Stomach (tissue), 19 donors: ENCODE measurements around the gene JTB. TPM values are rescaled to one million over a fixed set of nuclear protein-coding genes. Genes with fewer than 3 reads are reported as not detected.

Source experiments
- DNase-seq, 2 donors: peaks; one replicate each; pipeline versions ENCODE4 v3.0.0 to v3.0.0-alpha.2; 2013 to 2019
- H3K27ac ChIP-seq, 5 donors: fragments of 200-600 bp in 4 of 5; sonication (generic) in 4 of 5; one replicate each; pipeline ENCODE4 v1.5.1; 2013 to 2019; ENCODE audit warnings: mild to moderate bottlenecking in 1 of 5, moderate library complexity in 1 of 5
- H3K27me3 ChIP-seq, 3 donors: fragments of 200-600 bp; sonication (generic); one replicate each; pipeline ENCODE4 v1.5.1; 2017 to 2019; ENCODE audit warnings: mixed run types in 1 of 3
- H3K36me3 ChIP-seq, 4 donors: fragments of 200-600 bp; sonication (generic); 1 replicate in 3 of 4; 2 replicates in 1 of 4; pipeline ENCODE4 v1.5.1; 2016 to 2019
- H3K4me1 ChIP-seq, 4 donors: fragments of 200-600 bp; sonication (generic); one replicate each; pipeline ENCODE4 v1.5.1; 2016 to 2019
- H3K4me3 ChIP-seq, 4 donors: fragments of 200-600 bp; sonication (generic) in 3 of 4; one replicate each; pipeline ENCODE4 v1.5.1; 2016 to 2019; ENCODE audit warnings: mild to moderate bottlenecking in 1 of 4
- H3K9me3 ChIP-seq, 4 donors: fragments of 200-600 bp; sonication (generic); one replicate each; pipeline ENCODE4 v1.5.1; 2016 to 2019
- EP300 ChIP-seq: sonication (generic); formaldehyde crosslinking; IDR thresholded peaks from one replicate; pipeline ENCODE4 v1.6.1; 2017; ENCODE audit warnings: antibody characterized with exemption
- POLR2A ChIP-seq, 4 donors: fragments of 450-650 bp; IDR thresholded peaks; one replicate each; pipeline ENCODE4 v1.6.1; 2016; ENCODE audit warnings: antibody characterized with exemption in 4 of 4, control low read depth in 2 of 4, mild to moderate bottlenecking in 1 of 4, moderate library complexity in 1 of 4
- POLR2AphosphoS5 ChIP-seq, 3 donors: sonication (generic); formaldehyde crosslinking; IDR thresholded peaks; one replicate each; pipeline ENCODE4 v1.6.1; 2016; ENCODE audit warnings: antibody characterized with exemption in 3 of 3
- WGBS, 5 donors: extraction: QIAGEN DNeasy Blood & Tissue Kit in 3 of 5; methylation state at CpG; one replicate each; pipeline versions ENCODE4 v1.1.5 to v1.1.7; 2013 to 2018; 5-methylcytosine and 5-hydroxymethylcytosine counted together
- intact Hi-C: fragments of 100-400 bp; cut with DNase I; formaldehyde crosslinking; loops from one replicate; pipeline ENCODE4 v1.15.1; 2023; ENCODE audit warnings: low total_unique reads
- long read RNA-seq, 10 donors: transcript quantifications; one replicate each; lab custom pipeline, GENCODE V29; 2026
- polyA plus RNA-seq, 3 donors: library from polyadenylated mRNA; stranded (reverse); fragments of 200-250 nt; gene quantifications; one replicate each; pipeline ENCODE4 v1.2.3, GENCODE V29; 2013
- total RNA-seq, 5 donors: library from RNA; depleted of rRNA; stranded (reverse); fragments of >200 nt; gene quantifications; one replicate each; pipeline versions ENCODE4 v1.1.0 to v1.2.3, GENCODE V29; 2014 to 2016
- TF ChIP-seq, protein P1 (sequence below), 7 experiments: fragments of 450-650 bp in 4 of 7; fragments of 200-600 bp in 3 of 7; sonication (generic) in 3 of 7; IDR thresholded peaks; one replicate each; pipeline ENCODE4 v1.5.1; 2016 to 2019; ENCODE audit warnings: antibody characterized with exemption in 7 of 7, control low read depth in 2 of 7, mild to moderate bottlenecking in 1 of 7
- donor health status: healthy with polysubstance abuse.
- donor health status: Bipolar disorder and iron deficiency.
- donor health status: healthy.

The JTB gene
- total RNA-seq (100 to 1,000 TPM; 130 to 859 (median 234) TPM), polyA plus RNA-seq (100 to 1,000 TPM; 214 to 340 (median 237) TPM)
- long read RNA-seq, donor 1, transcript JTB-201 (5 exons, 1,287 nt) = major isoform, 19 of 19 reads
- long read RNA-seq, donor 1, partial matches to known transcripts = 0 of 19 reads
- long read RNA-seq, donor 1, other reads (novel, unspliced or antisense) = 0 of 19 reads
- long read RNA-seq, donor 2, transcript JTB-201 (5 exons, 1,287 nt) = major isoform, 46 of 48 reads
- long read RNA-seq, donor 2, partial matches to known transcripts = 0 of 48 reads
- long read RNA-seq, donor 2, other reads (novel, unspliced or antisense) = 0 of 48 reads
- long read RNA-seq, donor 3, transcript JTB-201 (5 exons, 1,287 nt) = major isoform, 28 of 30 reads
- long read RNA-seq, donor 3, partial matches to known transcripts = 0 of 30 reads
- long read RNA-seq, donor 3, other reads (novel, unspliced or antisense) = 0 of 30 reads
- long read RNA-seq, donor 4, partial matches to known transcripts = 0 of 2 reads
- long read RNA-seq, donor 4, other reads (novel, unspliced or antisense) = 0 of 2 reads
- long read RNA-seq, donor 5, transcript JTB-201 (5 exons, 1,287 nt) = major isoform, 67 of 73 reads
- long read RNA-seq, donor 5, partial matches to known transcripts = 5 of 73 reads
- long read RNA-seq, donor 5, other reads (novel, unspliced or antisense) = 0 of 73 reads
- long read RNA-seq, donor 6 = 0 reads
- long read RNA-seq, donor 7, transcript JTB-201 (5 exons, 1,287 nt) = major isoform, 54 of 55 reads
- long read RNA-seq, donor 7, partial matches to known transcripts = 0 of 55 reads
- long read RNA-seq, donor 7, other reads (novel, unspliced or antisense) = 0 of 55 reads
- long read RNA-seq, donor 8, transcript JTB-201 (5 exons, 1,287 nt) = major isoform, 40 of 50 reads
- long read RNA-seq, donor 8, partial matches to known transcripts = 10 of 50 reads
- long read RNA-seq, donor 8, other reads (novel, unspliced or antisense) = 0 of 50 reads
- long read RNA-seq, donor 9, transcript JTB-201 (5 exons, 1,287 nt) = major isoform, 41 of 44 reads
- long read RNA-seq, donor 9, partial matches to known transcripts = 0 of 44 reads
- long read RNA-seq, donor 9, other reads (novel, unspliced or antisense) = 0 of 44 reads
- long read RNA-seq, donor 10, transcript JTB-201 (5 exons, 1,287 nt) = major isoform, 17 of 17 reads
- long read RNA-seq, donor 10, partial matches to known transcripts = 0 of 17 reads
- long read RNA-seq, donor 10, other reads (novel, unspliced or antisense) = 0 of 17 reads

GRCh38 chr1:153977250-153978240, at the start of gene JTB:
JTB (minus strand) TSS chr1:153977674; CDS start chr1:153977252, 422 bp downstream.
- H3K27ac ChIP-seq = peak within 1 kb of the TSS; percentile 87 to 97 (median 94)
- peaks cover 15 to 43% (median 35%) of the 10 kb centered on the region in 4 donors for H3K4me1 ChIP-seq
- 0 to 1% (median 0%) methylated on average over 27 to 75 of the region's 75 CpGs for WGBS, 5 donors
- peak; percentile 91 to 96 for DNase-seq
- peak within 1 kb of the TSS; percentile 81 to 99 (median 94) for H3K4me3 ChIP-seq
- TF ChIP-seq, protein P1, sequence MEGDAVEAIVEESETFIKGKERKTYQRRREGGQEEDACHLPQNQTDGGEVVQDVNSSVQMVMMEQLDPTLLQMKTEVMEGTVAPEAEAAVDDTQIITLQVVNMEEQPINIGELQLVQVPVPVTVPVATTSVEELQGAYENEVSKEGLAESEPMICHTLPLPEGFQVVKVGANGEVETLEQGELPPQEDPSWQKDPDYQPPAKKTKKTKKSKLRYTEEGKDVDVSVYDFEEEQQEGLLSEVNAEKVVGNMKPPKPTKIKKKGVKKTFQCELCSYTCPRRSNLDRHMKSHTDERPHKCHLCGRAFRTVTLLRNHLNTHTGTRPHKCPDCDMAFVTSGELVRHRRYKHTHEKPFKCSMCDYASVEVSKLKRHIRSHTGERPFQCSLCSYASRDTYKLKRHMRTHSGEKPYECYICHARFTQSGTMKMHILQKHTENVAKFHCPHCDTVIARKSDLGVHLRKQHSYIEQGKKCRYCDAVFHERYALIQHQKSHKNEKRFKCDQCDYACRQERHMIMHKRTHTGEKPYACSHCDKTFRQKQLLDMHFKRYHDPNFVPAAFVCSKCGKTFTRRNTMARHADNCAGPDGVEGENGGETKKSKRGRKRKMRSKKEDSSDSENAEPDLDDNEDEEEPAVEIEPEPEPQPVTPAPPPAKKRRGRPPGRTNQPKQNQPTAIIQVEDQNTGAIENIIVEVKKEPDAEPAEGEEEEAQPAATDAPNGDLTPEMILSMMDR (IDR thresholded peaks at IDR 0.05) = peak in 1 of 7 experiments; percentile 7
- TF ChIP-seq POLR2AphosphoS5 (IDR thresholded peaks at IDR 0.05) (peak; percentile 81 to 97 (median 93)), POLR2A (IDR thresholded peaks at IDR 0.05) (peak in 2 of 4 donors; percentile 12 to 69), EP300 (no peak)
- no peaks in the 10 kb centered on the region for H3K9me3 ChIP-seq
- peaks cover 32 to 65% (median 61%) of the 10 kb centered on the region in 4 donors for H3K36me3 ChIP-seq
- intact Hi-C loops = no loop called here
- no peaks in the 10 kb centered on the region for H3K27me3 ChIP-seq

DNA sequence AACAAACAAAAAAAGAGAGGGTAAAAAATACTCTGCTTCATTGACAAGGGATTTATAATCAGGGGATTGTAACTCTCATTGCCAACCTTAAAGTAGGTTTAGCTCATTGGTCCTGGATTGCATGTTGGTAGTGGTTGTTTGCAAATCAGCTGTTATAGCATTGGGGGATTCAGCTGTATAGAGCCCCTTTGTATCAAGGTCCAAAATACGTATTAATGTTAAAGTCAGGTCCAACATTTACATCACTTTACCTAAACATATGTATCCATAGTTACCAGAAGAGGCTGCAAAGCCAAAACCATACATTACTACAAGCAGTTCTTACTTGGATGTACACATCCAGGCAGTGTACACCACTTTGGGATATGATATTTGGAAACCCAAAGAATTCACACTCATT, 42.5 kb upstream of the JTB start:
- Histone ChIP-seq H3K4me1 (no peaks in the 10 kb centered on the region), H3K27ac (no peak overlapping the region), H3K9me3 (no peaks in the 10 kb centered on the region), H3K4me3 (no peak overlapping the region), H3K36me3 (no peaks in the 10 kb centered on the region), H3K27me3 (no peaks in the 10 kb centered on the region)
- no peak for TF ChIP-seq POLR2A (IDR thresholded peaks at IDR 0.05)
- TF ChIP-seq, protein P1 (IDR thresholded peaks at IDR 0.05) = no peak
- TF ChIP-seq POLR2AphosphoS5 (IDR thresholded peaks at IDR 0.05) = no peak
- TF ChIP-seq EP300 = no peak
- WGBS, 5 donors = 84 to 91% (median 89%) methylated on average over 1 of the region's 1 CpG
- intact Hi-C loops = no loop called here
- no peak for DNase-seq

- Histone ChIP-seq H3K27ac (no peak overlapping the region), H3K36me3 (no peaks in the 10 kb centered on the region), H3K27me3 (no peaks in the 10 kb centered on the region), H3K9me3 (no peaks in the 10 kb centered on the region), H3K4me3 (no peak overlapping the region), H3K4me1 (no peaks in the 10 kb centered on the region)
- TF ChIP-seq POLR2A (IDR thresholded peaks at IDR 0.05) (no peak), POLR2AphosphoS5 (IDR thresholded peaks at IDR 0.05) (no peak), EP300 (no peak)
- TF ChIP-seq, protein P1 (IDR thresholded peaks at IDR 0.05) = no peak
- WGBS, 5 donors = 72 to 83% (median 74%) methylated on average over 4 of the region's 4 CpGs
- DNase-seq = no peak
- intact Hi-C loops = no loop called here
Measured at GRCh38 chr1:154019269-154019668, 41.8 kb upstream of the JTB start.
